ENCODE results near the gene FOXG1. TPM values are rescaled to one million over a fixed set of nuclear protein-coding genes. Genes with fewer than 3 reads are reported as not detected.

The FOXG1 gene
- polyA plus RNA-seq, 1 donor (not counting 4 experiments of a cell fraction or from before 2014, with no cell fraction given), result not detected

DNA sequence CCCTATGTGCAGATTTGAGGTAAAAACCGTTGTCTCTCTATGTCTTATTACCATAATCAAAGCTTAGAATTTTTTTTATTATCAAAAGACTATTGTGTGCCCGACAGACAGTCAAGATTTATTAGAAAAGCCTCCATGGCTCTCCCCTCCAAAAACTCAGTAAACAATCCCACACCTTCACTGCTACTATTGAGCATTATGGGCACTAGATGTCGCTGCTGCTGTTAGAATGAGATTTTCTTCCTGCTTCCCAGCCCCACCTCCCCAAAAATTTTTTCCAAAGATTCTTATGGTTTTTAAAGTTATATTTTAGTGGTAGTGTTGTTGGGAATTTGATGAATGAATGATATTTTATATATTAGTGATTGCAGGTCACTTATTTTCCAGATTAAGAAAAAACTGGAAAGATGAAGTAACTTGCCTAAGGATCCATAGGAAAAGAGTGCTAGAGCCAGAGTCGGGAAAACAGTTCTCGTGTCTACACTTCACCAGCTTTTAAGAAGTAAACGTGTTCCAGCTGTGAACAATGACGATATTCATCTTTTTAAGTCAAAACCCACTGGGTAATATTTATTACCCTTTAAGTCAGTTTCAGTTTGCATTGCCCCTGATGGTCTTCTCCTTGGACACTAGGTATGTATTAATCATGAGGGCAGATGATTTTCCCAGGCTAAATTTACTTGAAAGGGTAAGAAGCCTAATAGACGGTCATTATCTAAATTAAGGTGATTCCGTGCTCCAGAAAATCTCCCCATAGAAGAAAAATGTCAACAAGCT is 12.2 kb upstream of the FOXG1 start:
- no peaks in the 10 kb centered on the region for H3K36me3 ChIP-seq (ENCODE audit: control insufficient read depth in 2 of 2, extremely low read depth in 1 of 2, insufficient read depth in 2 of 2, low read length in 2 of 2)
- TF ChIP-seq EZH2 (IDR thresholded peaks at IDR 0.05; ENCODE audit: low read length), result no peak
- TF ChIP-seq, protein P1, sequence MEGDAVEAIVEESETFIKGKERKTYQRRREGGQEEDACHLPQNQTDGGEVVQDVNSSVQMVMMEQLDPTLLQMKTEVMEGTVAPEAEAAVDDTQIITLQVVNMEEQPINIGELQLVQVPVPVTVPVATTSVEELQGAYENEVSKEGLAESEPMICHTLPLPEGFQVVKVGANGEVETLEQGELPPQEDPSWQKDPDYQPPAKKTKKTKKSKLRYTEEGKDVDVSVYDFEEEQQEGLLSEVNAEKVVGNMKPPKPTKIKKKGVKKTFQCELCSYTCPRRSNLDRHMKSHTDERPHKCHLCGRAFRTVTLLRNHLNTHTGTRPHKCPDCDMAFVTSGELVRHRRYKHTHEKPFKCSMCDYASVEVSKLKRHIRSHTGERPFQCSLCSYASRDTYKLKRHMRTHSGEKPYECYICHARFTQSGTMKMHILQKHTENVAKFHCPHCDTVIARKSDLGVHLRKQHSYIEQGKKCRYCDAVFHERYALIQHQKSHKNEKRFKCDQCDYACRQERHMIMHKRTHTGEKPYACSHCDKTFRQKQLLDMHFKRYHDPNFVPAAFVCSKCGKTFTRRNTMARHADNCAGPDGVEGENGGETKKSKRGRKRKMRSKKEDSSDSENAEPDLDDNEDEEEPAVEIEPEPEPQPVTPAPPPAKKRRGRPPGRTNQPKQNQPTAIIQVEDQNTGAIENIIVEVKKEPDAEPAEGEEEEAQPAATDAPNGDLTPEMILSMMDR (optimal IDR thresholded peaks at IDR 0.05 in 1 of 3, IDR thresholded peaks at IDR 0.05 in 1 of 3, conservative IDR thresholded peaks at IDR 0.05 in 1 of 3; ENCODE audit: extremely low read depth in 1 of 3, insufficient read depth in 2 of 3, low read length in 3 of 3), result peak; percentile 57 to 67 (median 58)
- no peak for DNase-seq (ENCODE audit: low read depth, low spot score)
- dilution Hi-C loops (cut with MboI; ENCODE audit: extremely low pct_ligation_motif_present, low sequenced_read_pairs), result loop anchor here (25.0 kb wide), 1 partner anchor 783 kb away; no protein-coding TSS in a partner anchor
- H3K4me2 ChIP-seq (ENCODE audit: control insufficient read depth, extremely low read depth, insufficient read depth, low read depth, low read length), result no peak overlapping the region
- H2AFZ ChIP-seq (ENCODE audit: control insufficient read depth, low read length), result no peak overlapping the region
- peaks cover 5% of the 10 kb centered on the region for H4K20me1 ChIP-seq (ENCODE audit: control insufficient read depth, extremely low read depth, insufficient read depth, low read length)
- H3K79me2 ChIP-seq (ENCODE audit: control insufficient read depth, insufficient read depth, low read length), result no peaks in the 10 kb centered on the region
- H3K9ac ChIP-seq (ENCODE audit: control insufficient read depth, extremely low read depth, insufficient read depth, low read length), result no peak overlapping the region
- no peaks in the 10 kb centered on the region for H3K9me1 ChIP-seq (ENCODE audit: control insufficient read depth, extremely low read depth, insufficient read depth, low read length)
- no peaks in the 10 kb centered on the region for H3K9me3 ChIP-seq (ENCODE audit: control insufficient read depth, low read depth, low read length)
- H3K27me3 ChIP-seq (ENCODE audit: control insufficient read depth, extremely low read depth, insufficient read depth, low read length), result peaks cover 50% of the 10 kb centered on the region
- H3K4me3 ChIP-seq (ENCODE audit: control insufficient read depth in 2 of 3, extremely low read depth in 1 of 3, insufficient read depth in 2 of 3, low read depth in 1 of 3, low read length in 3 of 3), result no peak overlapping the region
- no peak overlapping the region for H3K27ac ChIP-seq (ENCODE audit: control insufficient read depth, insufficient read depth, low read length)
- peaks cover 2% of the 10 kb centered on the region for H3K4me1 ChIP-seq (ENCODE audit: control insufficient read depth, extremely low read depth, insufficient read depth, low read length)
- FAIRE-seq, result peak; percentile 20

DNA sequence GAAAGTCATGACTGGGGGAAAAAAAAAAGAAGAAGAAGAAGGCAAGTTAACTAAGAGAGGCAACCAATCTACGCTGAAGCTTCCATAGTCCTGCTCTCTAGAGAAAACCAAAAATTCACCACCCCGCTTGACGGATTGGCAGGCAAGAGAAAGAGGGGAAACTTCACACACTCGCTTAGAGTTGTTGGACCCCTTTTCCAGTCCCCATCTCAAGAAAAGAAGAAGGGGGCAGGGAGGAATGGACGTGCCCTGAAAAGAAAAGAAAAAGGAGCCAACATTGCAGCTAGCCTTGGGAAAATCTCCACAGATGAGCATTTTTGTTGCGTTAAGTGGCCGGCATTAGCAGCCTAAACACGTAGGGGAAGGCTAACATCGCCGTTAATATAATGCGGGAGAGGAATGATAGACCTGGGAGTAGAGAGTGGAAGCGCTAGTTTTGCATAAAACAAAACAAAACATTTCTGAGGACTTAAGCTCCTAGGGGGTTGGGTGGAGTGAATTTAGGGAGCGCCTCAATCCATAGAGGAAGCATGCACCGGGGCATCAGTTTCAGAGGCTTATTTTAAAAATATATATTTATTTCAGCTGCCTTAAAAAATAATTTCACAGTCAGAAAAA is 11.3 kb upstream of the FOXG1 start:
- H3K4me3 ChIP-seq (ENCODE audit: control insufficient read depth in 2 of 3, extremely low read depth in 1 of 3, insufficient read depth in 2 of 3, low read depth in 1 of 3, low read length in 3 of 3), result no peak overlapping the region
- H3K4me1 ChIP-seq (ENCODE audit: control insufficient read depth, extremely low read depth, insufficient read depth, low read length), result peaks cover 7% of the 10 kb centered on the region
- no peaks in the 10 kb centered on the region for H3K36me3 ChIP-seq (ENCODE audit: control insufficient read depth in 2 of 2, extremely low read depth in 1 of 2, insufficient read depth in 2 of 2, low read length in 2 of 2)
- no peak overlapping the region for H3K27ac ChIP-seq (ENCODE audit: control insufficient read depth, insufficient read depth, low read length)
- dilution Hi-C loops (cut with MboI; ENCODE audit: extremely low pct_ligation_motif_present, low sequenced_read_pairs), result loop anchor here (25.0 kb wide), 1 partner anchor 782 kb away; no protein-coding TSS in a partner anchor
- H2AFZ ChIP-seq (ENCODE audit: control insufficient read depth, low read length), result no peak overlapping the region
- no peak for TF ChIP-seq EZH2 (IDR thresholded peaks at IDR 0.05; ENCODE audit: low read length)
- TF ChIP-seq, protein P1 (optimal IDR thresholded peaks at IDR 0.05 in 1 of 3, IDR thresholded peaks at IDR 0.05 in 1 of 3, conservative IDR thresholded peaks at IDR 0.05 in 1 of 3; ENCODE audit: extremely low read depth in 1 of 3, insufficient read depth in 2 of 3, low read length in 3 of 3), result no peak
- peaks cover 5% of the 10 kb centered on the region for H4K20me1 ChIP-seq (ENCODE audit: control insufficient read depth, extremely low read depth, insufficient read depth, low read length)
- no peak for FAIRE-seq
- peaks cover 59% of the 10 kb centered on the region for H3K27me3 ChIP-seq (ENCODE audit: control insufficient read depth, extremely low read depth, insufficient read depth, low read length)
- no peak overlapping the region for H3K9ac ChIP-seq (ENCODE audit: control insufficient read depth, extremely low read depth, insufficient read depth, low read length)
- DNase-seq (ENCODE audit: low read depth, low spot score), result no peak
- no peak overlapping the region for H3K4me2 ChIP-seq (ENCODE audit: control insufficient read depth, extremely low read depth, insufficient read depth, low read depth, low read length)
- no peaks in the 10 kb centered on the region for H3K9me1 ChIP-seq (ENCODE audit: control insufficient read depth, extremely low read depth, insufficient read depth, low read length)
- H3K9me3 ChIP-seq (ENCODE audit: control insufficient read depth, low read depth, low read length), result no peaks in the 10 kb centered on the region
- no peaks in the 10 kb centered on the region for H3K79me2 ChIP-seq (ENCODE audit: control insufficient read depth, insufficient read depth, low read length)
